MM.1S (cell line): ENCODE measurements around the gene WIPF2.

Experiments used
- EZH2phosphoT487 ChIP-seq: fragments of 300-600 bp; sonication (generic); IDR thresholded peaks from 2 replicates; pipeline ENCODE4 v1.6.1; 2018; ENCODE audit warnings: antibody characterized with exemption, low read length
- TF ChIP-seq, protein P1 (sequence below): fragments of 300-600 bp; sonication (generic); IDR thresholded peaks from 2 replicates; pipeline ENCODE4 v1.5.1; 2016; ENCODE audit warnings: antibody characterized with exemption, low read length, mixed read lengths

DNA sequence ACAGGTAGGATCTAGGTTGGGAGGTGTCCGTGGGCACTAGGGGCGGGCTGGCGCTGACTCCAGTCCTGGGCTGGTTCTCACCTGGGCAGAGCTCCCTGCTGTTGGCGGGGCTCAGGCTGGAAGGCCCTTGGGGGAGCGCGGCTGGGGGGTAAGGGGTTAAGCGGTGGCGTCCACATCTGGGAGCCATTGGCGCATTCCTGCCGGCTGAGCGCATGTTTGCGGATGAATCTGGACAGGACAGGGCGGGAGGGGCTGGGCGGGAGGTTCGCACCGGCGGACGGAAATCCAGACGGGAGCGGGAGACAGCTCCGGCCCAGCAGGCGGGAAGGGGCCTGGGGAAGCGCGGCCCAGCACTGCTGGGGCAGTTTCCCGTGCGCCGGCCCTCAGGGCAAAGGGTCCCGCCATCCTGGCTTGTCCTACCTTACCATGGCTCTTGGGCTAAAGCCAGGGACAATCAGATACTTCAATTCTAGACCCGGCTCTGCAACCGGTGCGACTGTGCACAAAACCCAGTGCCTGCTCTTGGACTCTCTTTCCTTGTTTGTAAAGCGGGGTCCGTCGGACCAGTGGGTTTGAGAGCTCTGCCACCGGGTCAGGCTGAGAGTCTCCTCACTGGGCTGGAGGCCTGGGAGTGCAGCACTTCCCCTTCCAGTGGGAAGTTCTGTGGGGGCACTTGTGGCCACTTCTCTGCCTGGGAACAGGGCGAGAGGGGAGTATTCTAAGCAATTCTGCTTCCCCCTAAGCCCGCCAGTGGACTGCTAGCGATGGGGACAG, 97.7 kb downstream of the WIPF2 start:
- TF ChIP-seq, protein P1, sequence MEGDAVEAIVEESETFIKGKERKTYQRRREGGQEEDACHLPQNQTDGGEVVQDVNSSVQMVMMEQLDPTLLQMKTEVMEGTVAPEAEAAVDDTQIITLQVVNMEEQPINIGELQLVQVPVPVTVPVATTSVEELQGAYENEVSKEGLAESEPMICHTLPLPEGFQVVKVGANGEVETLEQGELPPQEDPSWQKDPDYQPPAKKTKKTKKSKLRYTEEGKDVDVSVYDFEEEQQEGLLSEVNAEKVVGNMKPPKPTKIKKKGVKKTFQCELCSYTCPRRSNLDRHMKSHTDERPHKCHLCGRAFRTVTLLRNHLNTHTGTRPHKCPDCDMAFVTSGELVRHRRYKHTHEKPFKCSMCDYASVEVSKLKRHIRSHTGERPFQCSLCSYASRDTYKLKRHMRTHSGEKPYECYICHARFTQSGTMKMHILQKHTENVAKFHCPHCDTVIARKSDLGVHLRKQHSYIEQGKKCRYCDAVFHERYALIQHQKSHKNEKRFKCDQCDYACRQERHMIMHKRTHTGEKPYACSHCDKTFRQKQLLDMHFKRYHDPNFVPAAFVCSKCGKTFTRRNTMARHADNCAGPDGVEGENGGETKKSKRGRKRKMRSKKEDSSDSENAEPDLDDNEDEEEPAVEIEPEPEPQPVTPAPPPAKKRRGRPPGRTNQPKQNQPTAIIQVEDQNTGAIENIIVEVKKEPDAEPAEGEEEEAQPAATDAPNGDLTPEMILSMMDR, result no peak
- TF ChIP-seq EZH2phosphoT487, result no peak
